ENCODE measurements around the gene ABTB2.

The ABTB2 gene

GRCh38 chr11:34339149-34340064, 18.4 kb downstream of the ABTB2 start:
- no peaks in the 10 kb centered on the region for H3K9me3 ChIP-seq (ENCODE audit: severe bottlenecking)
- no peaks in the 10 kb centered on the region for H3K36me3 ChIP-seq
- TF ChIP-seq CTCF (IDR thresholded peaks at IDR 0.05; ENCODE audit: low read depth, low read length), result no peak
- no peak overlapping the region for H3K4me3 ChIP-seq (ENCODE audit: low read depth, low read length)
- no peak overlapping the region for H3K27ac ChIP-seq
- no peak for DNase-seq
- H3K27me3 ChIP-seq (ENCODE audit: insufficient read depth, low read depth, severe bottlenecking), result no peaks in the 10 kb centered on the region

GRCh38 chr11:34337016-34337415, 20.8 kb downstream of the ABTB2 start:
- no peak for DNase-seq
- Histone ChIP-seq H3K9me3 (ENCODE audit: severe bottlenecking) (no peaks in the 10 kb centered on the region), H3K27ac (no peak overlapping the region), H3K36me3 (no peaks in the 10 kb centered on the region), H3K4me3 (ENCODE audit: low read depth, low read length) (no peak overlapping the region), H3K27me3 (ENCODE audit: insufficient read depth, low read depth, severe bottlenecking) (no peaks in the 10 kb centered on the region)
- TF ChIP-seq CTCF (IDR thresholded peaks at IDR 0.05; ENCODE audit: low read depth, low read length), result no peak

- TF ChIP-seq CTCF (IDR thresholded peaks at IDR 0.05; ENCODE audit: low read depth, low read length), result no peak
- no peak for DNase-seq
- Histone ChIP-seq H3K4me3 (ENCODE audit: low read depth, low read length) (no peak overlapping the region), H3K36me3 (no peaks in the 10 kb centered on the region), H3K9me3 (ENCODE audit: severe bottlenecking) (no peaks in the 10 kb centered on the region), H3K27ac (no peak overlapping the region), H3K27me3 (ENCODE audit: insufficient read depth, low read depth, severe bottlenecking) (no peaks in the 10 kb centered on the region)
Measured at GRCh38 chr11:34335801-34336200, 22.0 kb downstream of the ABTB2 start.

- Histone ChIP-seq H3K27ac (no peak overlapping the region), H3K9me3 (ENCODE audit: severe bottlenecking) (no peaks in the 10 kb centered on the region), H3K4me3 (ENCODE audit: low read depth, low read length) (no peak overlapping the region), H3K36me3 (no peaks in the 10 kb centered on the region), H3K27me3 (ENCODE audit: insufficient read depth, low read depth, severe bottlenecking) (no peaks in the 10 kb centered on the region)
- no peak for DNase-seq
- no peak for TF ChIP-seq CTCF (IDR thresholded peaks at IDR 0.05; ENCODE audit: low read depth, low read length)
Measured at GRCh38 chr11:34335331-34335730, 22.5 kb downstream of the ABTB2 start.

- no peak for TF ChIP-seq CTCF (IDR thresholded peaks at IDR 0.05; ENCODE audit: low read depth, low read length)
Measured at GRCh38 chr11:34333787-34334186, 24.0 kb downstream of the ABTB2 start.

More at GRCh38 chr11:34333787-34334186, 24.0 kb downstream of the ABTB2 start:
- Histone ChIP-seq H3K27ac (no peak overlapping the region), H3K27me3 (ENCODE audit: insufficient read depth, low read depth, severe bottlenecking) (no peaks in the 10 kb centered on the region), H3K9me3 (ENCODE audit: severe bottlenecking) (no peaks in the 10 kb centered on the region), H3K36me3 (no peaks in the 10 kb centered on the region), H3K4me3 (ENCODE audit: low read depth, low read length) (no peak overlapping the region)
- DNase-seq, result no peak

Data from WERI-Rb-1 (cell line).